HG03520 (cell line): ENCODE data around the gene FAM234B.

Experiments used
- ATAC-seq: cut with Tn5 transposase; IDR thresholded peaks from one replicate; pipeline ENCODE4 v1.9.1; 2021; ENCODE audit warnings: mild to moderate bottlenecking, moderate library complexity; ENCODE audit not compliant: unreplicated experiment

The FAM234B gene

GRCh38 chr12:13090054-13090453, 45.9 kb downstream of the FAM234B start:
- ATAC-seq: no peak

GRCh38 chr12:13091832-13092231, 47.7 kb downstream of the FAM234B start:
- ATAC-seq: no peak

GRCh38 chr12:13093191-13093847, 49.1 kb downstream of the FAM234B start:
- no peak for ATAC-seq

GRCh38 chr12:13093848-13094220, 49.7 kb downstream of the FAM234B start:
- no peak for ATAC-seq

GRCh38 chr12:13094367-13094766, 50.2 kb downstream of the FAM234B start:
- peak; percentile 31 for ATAC-seq

- ATAC-seq: no peak
These were observed 51.2 kb downstream of the FAM234B start for GRCh38 chr12:13095266-13095995.

- no peak for ATAC-seq
These were observed 53.4 kb downstream of the FAM234B start for GRCh38 chr12:13097491-13098011.

GRCh38 chr12:13099066-13099843, 55.1 kb downstream of the FAM234B start:
- ATAC-seq: no peak

- no peak for ATAC-seq
These were observed 55.8 kb downstream of the FAM234B start for GRCh38 chr12:13099844-13100604.

GRCh38 chr12:13100605-13100881, 56.4 kb downstream of the FAM234B start:
- ATAC-seq: no peak

GRCh38 chr12:13100882-13101769, 56.9 kb downstream of the FAM234B start:
- ATAC-seq: peak; percentile 75

- ATAC-seq: no peak
These were observed 57.7 kb downstream of the FAM234B start for GRCh38 chr12:13101821-13102375.

- no peak for ATAC-seq
These were observed 58.4 kb downstream of the FAM234B start for GRCh38 chr12:13102461-13103195.

GRCh38 chr12:13103391-13104033, 59.3 kb downstream of the FAM234B start, which contains the start of gene GSG1:
TSS of gene GSG1 (minus strand) at chr12:13103667. CDS start at chr12:13103512, 155 bp downstream.
- no peak for ATAC-seq

- ATAC-seq: no peak
These were observed 60.2 kb downstream of the FAM234B start for GRCh38 chr12:13104409-13104808.

- ATAC-seq: no peak
These were observed 61.6 kb downstream of the FAM234B start for GRCh38 chr12:13105781-13106180.

GRCh38 chr12:13106666-13107065, 62.5 kb downstream of the FAM234B start:
- no peak for ATAC-seq

- no peak for ATAC-seq
These were observed 68.8 kb downstream of the FAM234B start for GRCh38 chr12:13112968-13113367.
